Measurements from ENCODE around the gene CLRN3.
A peak's percentile ranks its signal among the peaks of the same experiment; 100 is the strongest.

The CLRN3 gene

DNA sequence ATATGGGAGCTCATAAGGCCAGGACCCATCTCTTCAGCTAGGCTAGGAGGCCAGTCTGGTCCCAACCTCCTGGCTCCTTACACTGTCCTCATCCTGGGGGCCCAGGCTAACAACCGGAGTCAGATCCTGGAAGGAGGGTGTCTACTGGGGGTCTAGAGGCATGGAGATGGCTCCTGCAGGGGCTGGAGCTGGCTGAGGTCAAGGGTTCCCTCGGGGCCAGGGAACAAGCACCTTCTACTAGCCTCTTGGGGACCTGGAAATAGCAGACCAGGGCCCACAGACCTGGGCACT, 37.2 kb downstream of the CLRN3 start:
- Mint-ChIP-seq H3K9me3 (no peaks in the 10 kb centered on the region), H3K4me3 (no peak overlapping the region), H3K27ac (ENCODE audit: low read depth) (no peak overlapping the region)

DNA sequence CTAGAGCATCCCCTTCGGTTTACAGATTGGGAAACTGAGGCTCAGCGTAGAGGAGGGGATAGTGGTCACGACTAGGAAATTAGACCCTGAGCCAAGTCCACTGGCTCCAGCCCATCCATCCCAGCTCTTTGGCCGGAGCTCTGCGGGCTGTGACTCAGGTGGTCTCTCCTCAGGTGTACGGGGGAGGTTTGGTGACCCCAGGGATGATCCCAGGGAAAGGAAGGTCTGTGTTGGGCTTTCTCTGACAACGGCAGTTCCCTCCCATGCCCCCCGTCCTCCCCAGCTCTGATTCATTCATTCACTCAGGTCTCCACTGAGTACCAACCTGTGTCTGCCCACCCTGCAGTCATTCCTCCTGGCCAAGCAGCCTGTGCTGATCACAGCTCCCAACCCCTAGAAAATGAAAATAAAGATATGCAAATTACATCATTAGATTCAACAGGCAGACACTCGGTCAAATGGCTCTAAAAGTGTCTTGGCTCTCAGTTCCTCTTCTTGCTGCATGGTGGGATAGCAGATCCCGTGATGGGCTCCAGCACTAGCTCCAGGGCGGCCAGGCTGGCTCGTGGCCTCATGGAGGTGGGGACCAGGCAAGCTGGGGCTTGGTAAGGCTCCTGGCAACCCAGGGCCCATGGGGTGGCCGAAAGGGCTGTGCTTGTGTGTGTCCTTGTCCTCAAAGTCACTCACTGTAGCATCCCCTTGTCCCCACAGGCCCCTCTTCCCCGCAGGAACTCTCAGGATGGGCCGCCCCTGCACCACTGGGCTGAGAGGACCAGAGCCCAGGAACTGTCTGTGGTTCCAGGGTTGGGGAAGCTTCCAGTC, 37.8 kb downstream of the CLRN3 start:
- no peak for DNase-seq (ENCODE audit: low spot score in 2 of 2)
- H3K4me1 Mint-ChIP-seq = peaks cover 9% of the 10 kb centered on the region

More for the DNA sequence above, 37.2 kb downstream of the CLRN3 start:
- Mint-ChIP-seq H3K27me3 (peaks cover 44% of the 10 kb centered on the region), H3K36me3 (ENCODE audit: insufficient read depth) (no peaks in the 10 kb centered on the region), H3K4me1 (peaks cover 9% of the 10 kb centered on the region)
- no peak for DNase-seq (ENCODE audit: low spot score in 2 of 2)
- no peak for ATAC-seq (replicated peaks; ENCODE audit: extremely low read depth, poor library complexity, severe bottlenecking)

DNA sequence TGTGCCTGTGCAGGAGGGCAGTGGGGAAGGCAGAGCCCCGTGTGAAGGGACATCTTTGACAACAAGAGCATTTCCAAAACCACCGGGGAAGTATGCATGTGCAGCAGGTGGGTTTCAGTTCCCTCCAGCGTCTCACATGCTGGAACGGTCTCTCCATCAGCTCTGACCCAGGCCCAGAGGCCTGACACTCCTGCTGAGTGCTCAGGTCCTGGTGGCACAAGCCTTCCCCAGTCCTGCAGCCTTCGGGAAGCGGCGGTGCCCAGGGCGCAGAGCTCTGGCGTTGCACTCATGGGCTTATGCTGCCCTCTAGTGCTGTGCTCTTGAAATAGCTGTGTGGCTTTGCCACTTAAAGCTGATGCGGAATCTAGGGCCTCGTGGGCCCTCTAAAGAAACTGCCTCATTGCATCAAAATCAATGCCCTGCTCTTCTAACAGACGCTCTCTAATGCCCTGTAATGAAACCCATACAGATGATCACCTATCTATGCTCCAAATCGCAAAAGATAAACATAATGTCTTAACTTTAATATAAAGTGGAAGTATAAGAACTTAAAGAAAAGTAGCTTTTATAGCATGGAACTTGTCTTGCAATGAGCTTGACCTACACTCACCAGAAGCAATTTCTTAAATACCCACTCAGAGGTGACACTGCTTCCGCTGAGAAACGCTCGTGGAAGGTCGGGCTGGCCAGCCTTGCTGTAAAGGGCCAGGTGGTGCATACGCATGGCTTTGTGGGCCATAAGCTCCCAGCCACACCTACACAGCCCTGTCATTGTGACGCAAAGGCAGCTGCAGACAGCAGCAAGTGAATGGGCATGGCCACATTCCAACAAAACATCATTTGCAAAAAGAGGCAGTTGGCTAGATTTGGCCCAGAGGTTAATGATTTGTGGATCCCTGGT, 38.6 kb downstream of the CLRN3 start:
- no peak overlapping the region for H3K27ac Mint-ChIP-seq (ENCODE audit: low read depth)
- no peaks in the 10 kb centered on the region for H3K36me3 Mint-ChIP-seq (ENCODE audit: insufficient read depth)
- H3K9me3 Mint-ChIP-seq = no peaks in the 10 kb centered on the region
- ATAC-seq (replicated peaks; ENCODE audit: extremely low read depth, poor library complexity, severe bottlenecking) = peak; percentile 24
- peak in 1 of 2 donors; percentile 15 for DNase-seq (ENCODE audit: low spot score in 2 of 2)
- H3K27me3 Mint-ChIP-seq = peaks cover 45% of the 10 kb centered on the region
- H3K4me3 Mint-ChIP-seq = no peak overlapping the region
- H3K4me1 Mint-ChIP-seq = peaks cover 9% of the 10 kb centered on the region

More for the DNA sequence above, 37.8 kb downstream of the CLRN3 start:
- Mint-ChIP-seq H3K9me3 (no peaks in the 10 kb centered on the region), H3K4me3 (no peak overlapping the region), H3K27me3 (peaks cover 45% of the 10 kb centered on the region), H3K36me3 (ENCODE audit: insufficient read depth) (no peaks in the 10 kb centered on the region), H3K27ac (ENCODE audit: low read depth) (no peak overlapping the region)
- ATAC-seq (replicated peaks; ENCODE audit: extremely low read depth, poor library complexity, severe bottlenecking) = no peak

DNA sequence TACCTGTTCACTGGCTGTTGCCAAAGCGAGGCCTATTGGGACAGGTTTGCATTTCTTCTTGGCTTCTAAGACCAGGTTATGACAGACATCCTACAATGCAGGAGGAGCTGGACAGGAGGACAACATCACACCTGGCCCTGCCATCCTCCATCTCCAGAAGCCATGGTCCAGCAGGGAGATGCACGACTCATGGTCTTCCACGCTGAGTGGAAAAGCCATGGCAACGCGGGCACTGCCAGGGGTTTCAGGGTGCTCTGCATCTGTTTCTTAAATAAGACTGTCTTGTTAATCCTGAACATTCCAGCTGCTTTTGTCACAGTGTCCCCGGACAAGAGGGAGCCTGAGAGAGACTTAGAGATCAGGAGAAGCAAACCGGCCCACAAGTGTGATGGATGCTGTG, 40.3 kb downstream of the CLRN3 start:
- Mint-ChIP-seq H3K9me3 (no peaks in the 10 kb centered on the region), H3K27me3 (peaks cover 45% of the 10 kb centered on the region), H3K4me3 (no peak overlapping the region), H3K27ac (ENCODE audit: low read depth) (no peak overlapping the region), H3K36me3 (ENCODE audit: insufficient read depth) (no peaks in the 10 kb centered on the region), H3K4me1 (peaks cover 14% of the 10 kb centered on the region)
- DNase-seq (ENCODE audit: low spot score in 2 of 2) (no peak), ATAC-seq (replicated peaks; ENCODE audit: extremely low read depth, poor library complexity, severe bottlenecking) (no peak)

DNA sequence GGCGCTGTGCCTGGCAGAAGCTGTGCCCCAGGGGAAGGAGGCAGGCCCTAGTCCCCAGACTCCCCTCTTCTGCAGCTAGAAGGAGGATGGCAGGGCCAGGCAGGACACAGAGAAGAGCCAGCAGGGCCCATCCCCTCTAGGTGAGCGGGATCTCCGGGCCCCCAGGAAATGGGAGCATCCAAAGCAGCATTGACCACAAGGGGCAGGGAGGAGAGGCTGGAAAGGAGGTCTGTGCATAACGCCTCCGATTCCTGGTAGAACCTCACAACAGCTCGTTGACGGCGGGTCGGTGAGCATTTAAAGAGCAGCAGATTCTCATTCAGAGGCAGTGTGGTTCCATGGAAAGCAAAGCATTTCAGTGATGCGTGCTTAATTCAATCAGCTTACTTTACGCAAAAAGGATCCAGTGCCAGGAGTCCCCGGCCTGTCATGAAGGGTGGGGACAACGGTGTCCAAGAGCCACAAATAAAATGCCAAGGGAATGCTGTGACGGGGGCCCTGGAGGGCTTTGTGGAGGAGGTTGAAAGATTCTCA, 41.0 kb downstream of the CLRN3 start:
- Mint-ChIP-seq H3K4me1 (peaks cover 16% of the 10 kb centered on the region), H3K27ac (ENCODE audit: low read depth) (no peak overlapping the region), H3K27me3 (peaks cover 45% of the 10 kb centered on the region), H3K4me3 (no peak overlapping the region), H3K36me3 (ENCODE audit: insufficient read depth) (no peaks in the 10 kb centered on the region), H3K9me3 (no peaks in the 10 kb centered on the region)
- ATAC-seq (replicated peaks; ENCODE audit: extremely low read depth, poor library complexity, severe bottlenecking) (no peak), DNase-seq (ENCODE audit: low spot score in 2 of 2) (no peak)

DNA sequence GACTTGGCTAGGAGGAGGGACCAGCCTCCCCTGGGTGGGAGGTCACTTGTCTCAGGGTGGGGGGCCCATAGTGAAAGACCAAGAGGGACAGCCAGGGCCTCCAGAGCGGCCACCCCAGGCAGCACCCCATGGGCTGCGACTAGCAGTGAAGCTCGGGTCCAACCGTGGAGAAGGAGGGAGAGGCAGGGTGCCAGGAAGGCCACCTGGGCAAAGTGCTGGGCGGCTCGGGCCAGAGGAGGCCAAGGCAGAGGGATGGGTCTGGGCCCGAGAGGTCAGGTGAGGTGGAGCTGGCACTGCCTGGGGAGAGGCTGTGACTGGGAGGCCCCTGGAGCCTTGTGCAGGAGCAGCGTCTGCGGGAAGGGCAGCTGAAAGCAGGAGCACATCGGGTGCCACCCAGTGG, 41.8 kb downstream of the CLRN3 start:
- Mint-ChIP-seq H3K36me3 (ENCODE audit: insufficient read depth) (no peaks in the 10 kb centered on the region), H3K9me3 (no peaks in the 10 kb centered on the region), H3K27me3 (peaks cover 45% of the 10 kb centered on the region), H3K4me1 (peaks cover 16% of the 10 kb centered on the region), H3K4me3 (no peak overlapping the region), H3K27ac (ENCODE audit: low read depth) (no peak overlapping the region)
- DNase-seq (ENCODE audit: low spot score in 2 of 2) (no peak), ATAC-seq (replicated peaks; ENCODE audit: extremely low read depth, poor library complexity, severe bottlenecking) (no peak)

DNA sequence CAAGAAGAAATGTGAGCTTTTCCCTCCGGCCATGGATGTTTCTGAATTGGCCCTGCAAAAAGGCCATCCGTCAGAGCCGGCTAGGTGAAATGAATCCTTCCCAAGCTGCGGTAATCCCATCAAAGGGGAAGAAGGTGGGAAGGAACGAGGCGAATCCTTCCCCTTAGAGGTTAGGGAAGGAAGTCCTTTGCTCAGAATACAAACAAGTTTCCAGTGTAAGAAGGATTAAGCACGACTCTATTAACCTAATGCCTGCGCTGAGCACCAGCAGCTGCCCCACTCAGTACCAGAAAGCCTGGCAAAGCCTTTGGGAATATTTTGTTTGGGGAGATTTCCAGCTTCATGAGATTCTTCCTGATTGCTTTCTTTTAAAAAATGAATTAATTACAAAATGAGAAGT, 42.8 kb downstream of the CLRN3 start:
- no peak for DNase-seq (ENCODE audit: low spot score in 2 of 2)
- no peaks in the 10 kb centered on the region for H3K9me3 Mint-ChIP-seq
- H3K4me1 Mint-ChIP-seq = peaks cover 16% of the 10 kb centered on the region
- ATAC-seq (replicated peaks; ENCODE audit: extremely low read depth, poor library complexity, severe bottlenecking) = no peak
- peaks cover 38% of the 10 kb centered on the region for H3K27me3 Mint-ChIP-seq
- no peaks in the 10 kb centered on the region for H3K36me3 Mint-ChIP-seq (ENCODE audit: insufficient read depth)
- no peak overlapping the region for H3K4me3 Mint-ChIP-seq
- H3K27ac Mint-ChIP-seq (ENCODE audit: low read depth) = no peak overlapping the region

DNA sequence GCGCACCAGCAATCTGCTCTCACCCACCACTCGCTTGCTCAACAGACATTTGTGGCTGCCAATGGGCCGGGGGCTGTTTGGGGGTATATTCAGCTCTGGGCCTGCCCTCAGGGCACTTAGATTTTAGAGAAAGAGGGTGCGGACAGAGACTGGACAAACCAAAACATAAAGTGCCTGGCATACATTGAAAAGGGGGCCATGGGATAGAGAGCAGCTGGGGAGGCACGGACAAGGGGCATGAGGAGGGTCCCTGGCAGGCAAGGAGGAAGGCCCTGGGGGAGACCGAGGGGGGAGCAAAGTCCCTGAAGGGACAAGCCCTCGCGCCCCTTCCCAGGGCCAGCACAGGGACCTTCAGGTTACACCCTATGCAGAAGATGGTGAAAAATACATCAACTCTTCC, 43.5 kb downstream of the CLRN3 start:
- no peaks in the 10 kb centered on the region for H3K36me3 Mint-ChIP-seq (ENCODE audit: insufficient read depth)
- no peak overlapping the region for H3K4me3 Mint-ChIP-seq
- H3K4me1 Mint-ChIP-seq = peaks cover 15% of the 10 kb centered on the region
- H3K9me3 Mint-ChIP-seq = no peaks in the 10 kb centered on the region
- H3K27ac Mint-ChIP-seq (ENCODE audit: low read depth) = no peak overlapping the region
- DNase-seq (ENCODE audit: low spot score in 2 of 2) = no peak
- ATAC-seq (replicated peaks; ENCODE audit: extremely low read depth, poor library complexity, severe bottlenecking) = no peak
- peaks cover 32% of the 10 kb centered on the region for H3K27me3 Mint-ChIP-seq

DNA sequence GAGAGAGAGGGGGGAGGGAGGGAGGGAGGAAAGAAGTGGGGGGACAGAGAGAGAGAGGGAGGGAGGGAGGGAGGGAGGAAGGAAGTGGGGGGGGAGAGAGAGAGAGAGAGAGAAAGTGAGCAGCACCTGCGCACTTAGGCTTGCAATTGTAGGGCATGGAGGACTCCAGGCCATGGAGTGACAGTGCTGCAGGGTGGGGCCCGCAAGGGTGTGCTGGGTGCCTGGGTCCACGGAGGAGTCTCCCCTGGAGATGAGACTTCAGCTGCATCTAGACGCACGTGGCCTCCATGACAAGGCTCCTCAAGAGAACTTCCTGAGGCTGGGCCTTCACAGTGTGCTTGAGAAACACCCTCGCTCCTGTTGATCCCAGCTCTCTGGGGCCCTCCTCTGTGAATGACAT, 44.5 kb downstream of the CLRN3 start:
- no peak overlapping the region for H3K4me3 Mint-ChIP-seq
- ATAC-seq (replicated peaks; ENCODE audit: extremely low read depth, poor library complexity, severe bottlenecking) (no peak), DNase-seq (ENCODE audit: low spot score in 2 of 2) (no peak)
- no peaks in the 10 kb centered on the region for H3K36me3 Mint-ChIP-seq (ENCODE audit: insufficient read depth)
- H3K27ac Mint-ChIP-seq (ENCODE audit: low read depth) = peak overlapping the region; percentile 99
- no peaks in the 10 kb centered on the region for H3K9me3 Mint-ChIP-seq
- H3K4me1 Mint-ChIP-seq = peaks cover 7% of the 10 kb centered on the region
- peaks cover 32% of the 10 kb centered on the region for H3K27me3 Mint-ChIP-seq

DNA sequence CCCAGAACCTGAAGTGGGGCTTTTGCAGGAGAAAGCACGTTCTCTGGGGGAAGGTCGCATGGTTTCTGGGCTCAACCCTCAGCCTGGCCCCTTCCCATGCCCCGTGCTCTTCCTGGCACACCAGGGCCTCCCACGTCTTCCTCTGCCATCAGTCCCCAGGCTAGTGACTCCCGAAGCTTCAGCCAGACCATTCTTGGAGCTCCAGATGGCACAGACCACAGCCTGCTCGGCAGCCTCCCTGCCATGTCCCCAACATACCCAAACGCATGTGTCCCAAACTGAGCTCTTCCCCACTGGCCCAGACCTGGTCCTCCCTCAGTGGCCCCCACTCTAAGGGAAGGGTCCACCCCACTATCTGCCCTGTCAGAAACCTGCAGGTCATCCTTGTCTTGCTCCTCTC, 47.0 kb downstream of the CLRN3 start:
- H3K36me3 Mint-ChIP-seq (ENCODE audit: insufficient read depth) = no peaks in the 10 kb centered on the region
- H3K9me3 Mint-ChIP-seq = no peaks in the 10 kb centered on the region
- H3K27ac Mint-ChIP-seq (ENCODE audit: low read depth) = no peak overlapping the region
- H3K27me3 Mint-ChIP-seq = peaks cover 30% of the 10 kb centered on the region
- DNase-seq (ENCODE audit: low spot score in 2 of 2) = no peak
- peaks cover 7% of the 10 kb centered on the region for H3K4me1 Mint-ChIP-seq
- no peak for ATAC-seq (replicated peaks; ENCODE audit: extremely low read depth, poor library complexity, severe bottlenecking)
- no peak overlapping the region for H3K4me3 Mint-ChIP-seq

DNA sequence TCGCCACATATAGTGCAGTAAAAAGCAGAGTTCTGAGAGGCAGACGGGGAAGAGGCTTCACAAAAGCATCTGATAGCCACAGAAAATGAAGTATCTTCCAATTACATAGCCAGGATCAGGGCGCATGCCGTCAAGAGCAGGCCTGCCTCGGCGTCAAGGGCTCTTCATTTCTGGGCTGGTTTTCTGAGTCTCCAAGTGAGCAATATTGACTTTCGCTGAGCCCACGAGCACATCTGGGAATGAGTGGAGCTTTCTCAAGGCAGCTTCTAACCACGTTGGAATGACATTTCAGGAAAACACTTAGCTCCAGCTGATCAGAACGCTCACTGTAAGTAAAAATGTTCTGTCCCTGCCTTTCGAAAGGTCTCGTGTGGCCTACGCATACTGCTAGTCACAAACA, 51.9 kb downstream of the CLRN3 start:
- no peaks in the 10 kb centered on the region for H3K4me1 Mint-ChIP-seq
- no peaks in the 10 kb centered on the region for H3K36me3 Mint-ChIP-seq (ENCODE audit: insufficient read depth)
- DNase-seq (ENCODE audit: low spot score in 2 of 2) (no peak), ATAC-seq (replicated peaks; ENCODE audit: extremely low read depth, poor library complexity, severe bottlenecking) (no peak)
- H3K27ac Mint-ChIP-seq (ENCODE audit: low read depth) = no peak overlapping the region
- H3K9me3 Mint-ChIP-seq = no peaks in the 10 kb centered on the region
- no peak overlapping the region for H3K4me3 Mint-ChIP-seq
- H3K27me3 Mint-ChIP-seq = peaks cover 55% of the 10 kb centered on the region

DNA sequence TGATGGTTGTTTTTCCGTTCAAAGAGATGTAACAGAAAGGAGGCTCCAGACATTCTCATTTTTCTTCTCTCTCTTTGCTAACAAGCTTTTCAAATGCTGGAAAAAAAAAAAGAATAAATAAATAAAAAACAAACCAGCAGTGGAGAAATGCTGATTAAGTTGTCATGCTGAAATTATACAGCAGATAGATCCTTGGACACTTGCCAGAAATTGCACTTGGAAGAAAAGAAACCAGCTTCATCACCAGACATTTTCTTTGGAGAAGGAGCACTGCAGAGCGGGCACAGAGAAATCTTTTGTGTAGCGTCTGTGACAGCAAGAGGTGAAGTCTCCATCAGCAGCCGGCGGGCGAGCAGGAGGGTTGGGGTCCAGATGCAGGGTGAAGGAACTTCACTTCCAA, 55.8 kb downstream of the CLRN3 start:
- Mint-ChIP-seq H3K27me3 (peaks cover 68% of the 10 kb centered on the region), H3K36me3 (ENCODE audit: insufficient read depth) (no peaks in the 10 kb centered on the region), H3K9me3 (no peaks in the 10 kb centered on the region), H3K4me3 (no peak overlapping the region), H3K27ac (ENCODE audit: low read depth) (no peak overlapping the region), H3K4me1 (peaks cover 5% of the 10 kb centered on the region)
- ATAC-seq (replicated peaks; ENCODE audit: extremely low read depth, poor library complexity, severe bottlenecking) (no peak), DNase-seq (ENCODE audit: low spot score in 2 of 2) (no peak)

DNA sequence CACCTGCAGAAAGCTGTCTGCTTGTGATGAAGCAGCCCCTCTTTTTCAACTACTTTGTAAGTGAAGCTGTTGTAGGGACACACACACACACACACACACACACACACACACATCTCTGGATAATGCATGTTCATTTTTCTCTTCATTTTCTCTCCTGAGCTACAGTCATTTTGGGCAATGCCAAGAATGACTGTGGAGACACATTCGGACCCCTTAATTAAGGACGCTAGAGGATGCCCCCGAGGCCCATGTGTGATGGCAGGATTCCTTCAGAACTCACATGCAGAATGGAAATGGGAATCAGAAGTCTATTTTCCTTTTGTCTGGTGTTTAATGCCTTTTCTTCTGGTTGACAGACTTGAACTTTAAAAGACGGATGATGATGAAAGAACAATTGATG, 56.6 kb downstream of the CLRN3 start:
- DNase-seq (ENCODE audit: low spot score in 2 of 2) = no peak
- Mint-ChIP-seq H3K27me3 (peaks cover 72% of the 10 kb centered on the region), H3K4me1 (peaks cover 5% of the 10 kb centered on the region), H3K27ac (ENCODE audit: low read depth) (no peak overlapping the region), H3K4me3 (no peak overlapping the region), H3K36me3 (ENCODE audit: insufficient read depth) (no peaks in the 10 kb centered on the region), H3K9me3 (no peaks in the 10 kb centered on the region)
- ATAC-seq (replicated peaks; ENCODE audit: extremely low read depth, poor library complexity, severe bottlenecking) = no peak

Measured in central memory CD8-positive, alpha-beta T cell (primary cell).